ENCODE measurements around the gene SUPT3H. TPM values are rescaled to one million over a fixed set of nuclear protein-coding genes. Genes with fewer than 3 reads are reported as not detected.
"Not testable (repeated sequence)": the region's sequence is repeated elsewhere in the genome, so short reads cannot be mapped to it uniquely, and the experiment has no call there.

Gene SUPT3H
- polyA plus RNA-seq, 3 donors: 2.4 to 3.5 (median 2.5) TPM

GRCh38 chr6:45184040-45184439, 193.7 kb downstream of the SUPT3H start:
- Mint-ChIP-seq H3K36me3 (no peaks in the 10 kb centered on the region), H3K4me1 (peaks cover 16% of the 10 kb centered on the region), H3K9me3 (peaks cover 0 to 5% (median 0%) of the 10 kb centered on the region in 7 donors), H3K4me3 (no peak overlapping the region), H3K27me3 (ENCODE audit: low read depth in 3 of 3) (no peaks in the 10 kb centered on the region), H3K27ac (no peak overlapping the region)
- Histone ChIP-seq H4K20me1 (ENCODE audit: insufficient read depth, low read length) (no peaks in the 10 kb centered on the region), H3K27ac (ENCODE audit: low read depth in 1 of 2, low read length in 2 of 2) (no peak overlapping the region), H3K9me3 (replicated peaks in 1 of 2; ENCODE audit: control insufficient read depth in 1 of 2, insufficient read depth in 1 of 2, low read length in 2 of 2) (no peaks in the 10 kb centered on the region), H3K27me3 (ENCODE audit: control insufficient read depth in 2 of 2, insufficient read depth in 2 of 2, low read length in 2 of 2) (no peaks in the 10 kb centered on the region), H3K4me1 (ENCODE audit: control insufficient read depth in 1 of 2, insufficient read depth in 2 of 2, low read length in 2 of 2) (no peaks in the 10 kb centered on the region), H2AFZ (ENCODE audit: insufficient read depth, low read depth, low read length, poor library complexity, severe bottlenecking) (no peak overlapping the region), H3K4me3 (replicated peaks in 1 of 3; ENCODE audit: low read depth in 2 of 3, low read length in 3 of 3) (no peak overlapping the region), H3K36me3 (replicated peaks in 1 of 2; ENCODE audit: control insufficient read depth in 1 of 2, insufficient read depth in 2 of 2, low read length in 2 of 2) (no peaks in the 10 kb centered on the region), H3K79me2 (ENCODE audit: insufficient read depth, low read length) (no peaks in the 10 kb centered on the region), H3K4me2 (replicated peaks; ENCODE audit: extremely low read depth, low read length, poor library complexity, severe bottlenecking) (no peak overlapping the region), H3K9ac (ENCODE audit: insufficient read depth, low read length, poor library complexity, severe bottlenecking) (no peak overlapping the region)
- intact Hi-C loops (cut with micrococcal nuclease): no loop called here
- DNase-seq: no peak
- no peak for TF ChIP-seq CTCF (IDR thresholded peaks at IDR 0.05)
- no CpG with 5 or more reads among the region's 4 CpGs for WGBS (ENCODE audit: insufficient coverage)

- H3K27ac Mint-ChIP-seq; H3K27ac ChIP-seq (ENCODE audit: low read depth in 1 of 2, low read length in 2 of 2): not testable (repeated sequence)
- WGBS (ENCODE audit: insufficient coverage): no CpG with 5 or more reads among the region's 9 CpGs
Observed at GRCh38 chr6:45176373-45176772, 201.4 kb downstream of the SUPT3H start.

More at GRCh38 chr6:45176373-45176772, 201.4 kb downstream of the SUPT3H start:
- DNase-seq; H3K36me3 ChIP-seq (replicated peaks in 1 of 2; ENCODE audit: control insufficient read depth in 1 of 2, insufficient read depth in 2 of 2, low read length in 2 of 2); H4K20me1 ChIP-seq (ENCODE audit: insufficient read depth, low read length); H3K79me2 ChIP-seq (ENCODE audit: insufficient read depth, low read length); H3K27me3 Mint-ChIP-seq (ENCODE audit: low read depth in 3 of 3); H3K4me1 ChIP-seq (ENCODE audit: control insufficient read depth in 1 of 2, insufficient read depth in 2 of 2, low read length in 2 of 2); intact Hi-C loops (cut with micrococcal nuclease); H3K4me1 Mint-ChIP-seq; H2AFZ ChIP-seq (ENCODE audit: insufficient read depth, low read depth, low read length, poor library complexity, severe bottlenecking); H3K9ac ChIP-seq (ENCODE audit: insufficient read depth, low read length, poor library complexity, severe bottlenecking); H3K27me3 ChIP-seq (ENCODE audit: control insufficient read depth in 2 of 2, insufficient read depth in 2 of 2, low read length in 2 of 2); H3K4me3 ChIP-seq (replicated peaks in 1 of 3; ENCODE audit: low read depth in 2 of 3, low read length in 3 of 3); H3K4me2 ChIP-seq (replicated peaks; ENCODE audit: extremely low read depth, low read length, poor library complexity, severe bottlenecking); H3K36me3 Mint-ChIP-seq; H3K9me3 Mint-ChIP-seq; H3K4me3 Mint-ChIP-seq; H3K9me3 ChIP-seq (replicated peaks in 1 of 2; ENCODE audit: control insufficient read depth in 1 of 2, insufficient read depth in 1 of 2, low read length in 2 of 2): not testable (repeated sequence)
